Epithelial cell of esophagus (primary cell): ENCODE results near the gene FRMD8.

Experiments
- DNase-seq: peaks from one replicate; pipeline ENCODE4 v3.0.0; 2010; ENCODE audit warnings: low read depth
- H3K4me3 ChIP-seq: 2 replicates; pipeline ENCODE4 v1.5.1; 2011; ENCODE audit warnings: mild to moderate bottlenecking, low read length, control low read depth
- TF ChIP-seq, protein P1 (sequence below): IDR thresholded peaks from 2 replicates; pipeline ENCODE4 v1.5.1; 2011; ENCODE audit warnings: low read depth, mild to moderate bottlenecking, low read length, control low read depth, inconsistent platforms; ENCODE audit not compliant: insufficient read depth; ENCODE audit errors: missing control alignments

The FRMD8 gene

DNA sequence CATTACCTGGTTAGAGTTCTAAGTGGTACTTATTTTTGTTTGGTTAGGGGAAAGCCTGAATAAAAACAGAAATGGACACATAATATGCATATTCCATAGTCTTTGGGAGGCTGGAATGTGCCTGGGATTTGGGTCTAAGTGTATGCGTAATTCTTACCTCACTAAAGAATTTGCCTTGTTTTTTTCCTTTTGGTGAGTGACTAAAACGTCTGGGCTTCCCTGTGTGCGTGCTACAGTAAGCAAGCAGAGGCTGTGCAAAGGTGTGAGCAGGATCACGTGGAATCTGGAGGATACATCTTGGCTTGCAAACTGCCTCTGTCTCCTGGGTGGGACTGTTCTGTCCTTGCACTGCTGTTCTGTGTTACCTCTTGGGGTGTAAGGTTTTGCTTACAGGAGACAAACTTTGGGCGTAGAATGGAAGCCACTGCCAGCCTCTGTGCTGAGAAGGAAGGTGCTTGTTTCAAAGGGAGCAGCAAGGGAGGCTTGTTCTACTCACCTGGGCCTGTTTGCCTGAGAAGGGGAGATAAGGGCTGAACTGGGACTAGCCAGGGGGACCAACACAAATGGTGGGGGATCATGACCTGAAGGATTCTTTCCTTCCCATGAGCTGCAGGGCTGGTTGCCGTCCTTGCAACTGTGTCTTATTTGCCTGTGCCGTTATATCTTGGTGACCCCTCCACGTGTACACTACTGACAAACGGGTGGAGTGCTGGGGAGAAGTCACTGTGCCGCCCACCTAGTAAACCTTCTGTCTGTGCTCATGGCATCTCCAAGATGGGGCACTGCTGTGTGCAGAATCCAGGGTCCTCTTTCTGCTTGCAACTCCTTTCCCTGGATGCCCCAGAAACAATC lies 40.6 kb downstream of the FRMD8 start:
- peak overlapping the region; percentile 97 for H3K4me3 ChIP-seq
- TF ChIP-seq, protein P1, sequence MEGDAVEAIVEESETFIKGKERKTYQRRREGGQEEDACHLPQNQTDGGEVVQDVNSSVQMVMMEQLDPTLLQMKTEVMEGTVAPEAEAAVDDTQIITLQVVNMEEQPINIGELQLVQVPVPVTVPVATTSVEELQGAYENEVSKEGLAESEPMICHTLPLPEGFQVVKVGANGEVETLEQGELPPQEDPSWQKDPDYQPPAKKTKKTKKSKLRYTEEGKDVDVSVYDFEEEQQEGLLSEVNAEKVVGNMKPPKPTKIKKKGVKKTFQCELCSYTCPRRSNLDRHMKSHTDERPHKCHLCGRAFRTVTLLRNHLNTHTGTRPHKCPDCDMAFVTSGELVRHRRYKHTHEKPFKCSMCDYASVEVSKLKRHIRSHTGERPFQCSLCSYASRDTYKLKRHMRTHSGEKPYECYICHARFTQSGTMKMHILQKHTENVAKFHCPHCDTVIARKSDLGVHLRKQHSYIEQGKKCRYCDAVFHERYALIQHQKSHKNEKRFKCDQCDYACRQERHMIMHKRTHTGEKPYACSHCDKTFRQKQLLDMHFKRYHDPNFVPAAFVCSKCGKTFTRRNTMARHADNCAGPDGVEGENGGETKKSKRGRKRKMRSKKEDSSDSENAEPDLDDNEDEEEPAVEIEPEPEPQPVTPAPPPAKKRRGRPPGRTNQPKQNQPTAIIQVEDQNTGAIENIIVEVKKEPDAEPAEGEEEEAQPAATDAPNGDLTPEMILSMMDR = no peak
- DNase-seq = peak; percentile 89

DNA sequence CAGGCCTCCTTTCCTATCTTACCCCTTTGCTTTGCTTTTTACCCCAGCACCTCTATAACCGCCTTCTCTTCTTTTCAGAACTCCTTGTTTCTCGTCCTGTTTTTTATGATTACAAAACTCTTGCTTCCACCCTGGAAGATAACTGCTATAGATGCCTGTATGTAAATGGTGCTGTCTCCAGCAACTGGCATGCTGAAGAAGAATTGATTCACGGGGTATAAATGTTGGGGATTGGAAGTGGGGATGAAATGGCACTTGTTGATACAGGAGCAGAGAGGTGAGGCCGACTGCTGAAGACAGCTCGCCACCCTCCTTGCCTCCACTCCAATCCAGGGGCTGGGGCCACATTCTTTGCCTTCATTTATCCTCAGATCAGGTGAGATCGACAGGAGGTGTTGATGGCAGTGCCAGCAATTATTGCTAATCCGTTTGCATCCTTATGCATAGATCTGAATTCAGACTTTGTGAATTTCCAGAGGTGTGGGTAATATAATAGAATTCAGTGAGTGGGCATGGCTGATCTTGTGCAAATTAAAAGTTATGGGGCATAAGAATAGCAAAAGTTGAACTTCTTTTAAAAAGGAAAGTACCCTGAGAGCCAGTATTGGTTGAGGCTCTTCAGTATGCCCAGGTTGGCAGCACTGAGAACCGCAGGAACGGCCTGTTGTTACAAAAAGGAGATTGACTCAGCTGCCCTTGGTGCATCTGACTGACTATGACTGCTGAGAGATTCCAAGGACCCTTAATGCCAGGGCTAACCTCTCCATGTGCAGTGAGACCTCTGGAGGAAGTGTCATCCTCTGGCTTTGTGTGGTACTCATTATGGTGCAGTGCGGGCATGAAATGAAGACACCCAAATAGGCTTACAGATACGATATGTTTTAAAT lies 41.5 kb downstream of the FRMD8 start:
- DNase-seq = peak; percentile 80
- H3K4me3 ChIP-seq = peak overlapping the region; percentile 97

DNA sequence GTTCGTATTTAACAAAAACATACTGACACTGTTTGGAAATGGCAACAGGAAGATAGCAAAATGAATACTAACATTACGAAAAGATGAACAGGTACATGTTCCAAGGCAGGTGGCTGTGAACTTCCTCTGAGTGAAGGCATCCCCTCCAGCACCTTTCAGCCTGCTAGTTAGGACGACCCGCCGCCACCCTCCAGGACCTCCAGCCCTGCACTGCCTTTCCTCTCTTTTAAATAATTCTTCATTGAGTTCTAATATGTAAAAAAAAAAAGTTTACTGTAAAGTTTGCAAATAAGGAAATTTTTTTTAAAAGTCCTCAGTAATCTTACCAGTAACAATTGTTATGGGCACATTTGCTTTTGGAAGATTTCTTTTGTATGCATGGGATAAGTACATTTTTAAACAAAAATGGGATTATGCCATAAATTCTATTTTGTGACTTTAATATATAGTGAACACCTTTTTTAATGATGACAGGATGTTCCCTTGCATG lies 42.2 kb downstream of the FRMD8 start:
- peak overlapping the region; percentile 97 for H3K4me3 ChIP-seq
- no peak for DNase-seq
- TF ChIP-seq, protein P1 = no peak

More for the DNA sequence above, 41.5 kb downstream of the FRMD8 start:
- TF ChIP-seq, protein P1 = no peak

DNA sequence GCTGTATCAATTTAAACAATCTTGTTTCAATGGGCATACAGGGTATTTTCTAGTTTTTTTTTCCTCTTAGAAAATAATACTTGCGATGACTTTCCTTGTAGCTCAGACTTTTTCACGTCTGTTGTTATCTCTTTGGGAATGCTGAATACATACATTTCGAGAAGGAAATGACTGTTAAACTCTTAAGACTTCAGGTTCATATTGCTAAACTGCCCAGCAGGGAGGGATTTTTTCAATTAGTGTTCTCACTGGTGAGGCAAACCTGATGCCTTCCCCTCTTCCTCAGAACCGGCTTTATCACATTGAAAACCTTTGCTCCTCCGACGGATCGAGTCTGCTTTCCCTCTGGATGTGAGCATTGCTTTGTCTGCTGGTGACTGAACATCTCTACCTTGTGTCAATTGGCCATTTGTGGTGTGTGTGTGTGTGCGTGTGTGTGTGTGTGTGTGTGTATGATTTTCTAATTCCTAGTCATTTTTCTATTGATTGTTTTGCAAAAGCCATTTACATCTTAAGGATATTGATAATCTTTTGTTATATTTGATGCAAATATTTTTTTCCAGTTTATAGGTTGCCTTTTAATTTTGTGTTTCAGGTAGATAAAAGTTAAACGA lies 42.7 kb downstream of the FRMD8 start:
- TF ChIP-seq, protein P1 = no peak
- peak overlapping the region; percentile 97 for H3K4me3 ChIP-seq
- peak; percentile 76 for DNase-seq

DNA sequence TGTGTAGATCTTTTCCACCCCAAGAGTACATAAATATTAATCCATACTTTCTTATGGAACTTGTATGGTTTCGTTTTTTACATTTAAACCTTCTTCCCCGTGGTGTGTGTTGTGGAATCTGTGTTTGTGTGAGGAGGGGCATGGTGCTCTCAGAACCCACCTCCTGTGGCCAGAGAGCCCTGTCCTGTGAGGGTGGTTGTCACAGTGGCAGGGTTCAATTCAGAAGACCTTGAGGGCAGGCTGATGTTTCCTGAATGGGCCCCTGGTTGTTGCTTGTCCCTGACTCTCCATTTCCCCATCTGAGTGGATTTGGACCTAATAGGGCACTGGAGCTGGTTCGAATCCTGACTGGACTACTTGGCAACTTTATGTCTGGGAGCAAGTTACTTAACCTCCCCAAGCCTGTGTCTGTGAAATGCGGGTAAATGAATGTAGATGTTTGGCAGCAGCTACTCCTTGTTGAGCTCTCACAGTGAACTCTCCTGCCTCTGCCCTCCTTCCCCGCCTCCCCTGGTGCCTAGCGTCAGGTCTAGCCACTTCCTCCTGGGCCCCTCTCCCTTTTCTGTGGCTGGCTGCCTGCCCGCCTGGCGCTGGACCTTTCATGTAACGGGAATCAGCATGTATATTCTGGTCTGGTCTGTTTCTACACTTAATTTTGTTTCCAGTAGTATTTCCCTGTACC lies 43.4 kb downstream of the FRMD8 start:
- peak overlapping the region; percentile 97 for H3K4me3 ChIP-seq
- TF ChIP-seq, protein P1 = no peak
- DNase-seq = peak; percentile 73

GRCh38 chr11:65430406-65431217 lies 44.2 kb downstream of the FRMD8 start:
- H3K4me3 ChIP-seq = peak overlapping the region; percentile 97
- peak; percentile 54 for DNase-seq
- TF ChIP-seq, protein P1 = no peak
